SK-N-SH treated with all-trans-retinoic acid at 6 μM for 48 hours (cell line): ENCODE results near the gene NEK10.

ENCODE experiments used
- ATAC-seq: fragments of 200-7000 bp; cut with Tn5 transposase; 3 replicates; pipeline ENCODE4 v1.9.1; 2020; ENCODE audit warnings: mild to moderate bottlenecking, moderate library complexity
- ARNTL ChIP-seq: fragments of 450-650 bp; formaldehyde crosslinking; IDR thresholded peaks from 2 replicates; pipeline ENCODE4 v1.5.0; 2020; ENCODE audit warnings: low read depth, mild to moderate bottlenecking, moderate library complexity, borderline replicate concordance
- CSDC2 ChIP-seq: fragments of 250-450 bp; sonication (Bioruptor Pico); IDR thresholded peaks from 2 replicates; pipeline ENCODE4 v1.5.0; 2020; ENCODE audit warnings: mild to moderate bottlenecking, moderate library complexity
- ESRRG ChIP-seq: fragments of 250-450 bp; sonication (Bioruptor Pico); IDR thresholded peaks from 2 replicates; pipeline ENCODE4 v1.6.1; 2021; ENCODE audit warnings: mild to moderate bottlenecking
- GLIS3 ChIP-seq: fragments of 250-450 bp; sonication (Bioruptor Pico); IDR thresholded peaks from 2 replicates; pipeline ENCODE4 v1.5.0; 2020; ENCODE audit warnings: mild to moderate bottlenecking, moderate library complexity
- PPARA ChIP-seq: fragments of 250-450 bp; sonication (Bioruptor Pico); IDR thresholded peaks from 2 replicates; pipeline ENCODE4 v1.5.0; 2020; ENCODE audit warnings: mild to moderate bottlenecking, borderline replicate concordance
- RARB ChIP-seq: fragments of 250-450 bp; sonication (Bioruptor Pico); IDR thresholded peaks from 2 replicates; pipeline ENCODE4 v1.8.0; 2021; ENCODE audit warnings: mild to moderate bottlenecking, moderate library complexity
- SNAI2 ChIP-seq: fragments of 250-450 bp; sonication (Bioruptor Pico); IDR thresholded peaks from 2 replicates; pipeline ENCODE4 v1.5.0; 2020; ENCODE audit warnings: mild to moderate bottlenecking, moderate library complexity
- TCF4 ChIP-seq: fragments of 250-450 bp; sonication (Bioruptor Pico); IDR thresholded peaks from 2 replicates; pipeline ENCODE4 v1.8.0; 2021; ENCODE audit warnings: mild to moderate bottlenecking, moderate library complexity, borderline replicate concordance
- TOX ChIP-seq: fragments of 250-450 bp; sonication (Bioruptor Pico); IDR thresholded peaks from 2 replicates; pipeline ENCODE4 v1.8.0; 2021; ENCODE audit warnings: mild to moderate bottlenecking, moderate library complexity, borderline replicate concordance
- ZC3H10 ChIP-seq: fragments of 250-450 bp; sonication (Bioruptor Pico); IDR thresholded peaks from 2 replicates; pipeline ENCODE4 v1.5.1; 2021; ENCODE audit warnings: mild to moderate bottlenecking, moderate library complexity
- ZFP30 ChIP-seq: fragments of 450-650 bp; formaldehyde crosslinking; IDR thresholded peaks from 2 replicates; pipeline ENCODE4 v1.5.0; 2022; ENCODE audit warnings: mild to moderate bottlenecking, moderate library complexity
- ZNF70 ChIP-seq: fragments of 450-650 bp; formaldehyde crosslinking; IDR thresholded peaks from 2 replicates; pipeline ENCODE4 v1.5.0; 2020; ENCODE audit warnings: mild to moderate bottlenecking, moderate library complexity
- ZNF8 ChIP-seq: fragments of 450-650 bp; formaldehyde crosslinking; IDR thresholded peaks from 2 replicates; pipeline ENCODE4 v1.5.0; 2020; ENCODE audit warnings: mild to moderate bottlenecking, moderate library complexity
- TF ChIP-seq, protein P1 (sequence below): fragments of 250-450 bp; sonication (Bioruptor Pico); IDR thresholded peaks from 2 replicates; pipeline ENCODE4 v1.5.1; 2020; ENCODE audit warnings: low read depth, mild to moderate bottlenecking, moderate library complexity
- TF ChIP-seq, protein P2 (sequence below): fragments of 250-450 bp; sonication (Bioruptor Pico); IDR thresholded peaks from 2 replicates; pipeline ENCODE4 v1.8.0; 2021; ENCODE audit warnings: low read depth, mild to moderate bottlenecking, moderate library complexity, borderline replicate concordance
- TF ChIP-seq, protein P3 (sequence below): fragments of 250-450 bp; sonication (Bioruptor Pico); IDR thresholded peaks from 2 replicates; pipeline ENCODE4 v1.8.0; 2020; ENCODE audit warnings: mild to moderate bottlenecking, moderate library complexity, borderline replicate concordance
- TF ChIP-seq, protein P4 (sequence below): fragments of 250-450 bp; sonication (Bioruptor Pico); IDR thresholded peaks from 2 replicates; pipeline ENCODE4 v1.5.1; 2021; ENCODE audit warnings: mild to moderate bottlenecking, moderate library complexity
- TF ChIP-seq, protein P5 (sequence below): fragments of 250-450 bp; sonication (Bioruptor Pico); IDR thresholded peaks from 2 replicates; pipeline ENCODE4 v1.5.0; 2020; ENCODE audit warnings: mild to moderate bottlenecking, moderate library complexity

The NEK10 gene

DNA sequence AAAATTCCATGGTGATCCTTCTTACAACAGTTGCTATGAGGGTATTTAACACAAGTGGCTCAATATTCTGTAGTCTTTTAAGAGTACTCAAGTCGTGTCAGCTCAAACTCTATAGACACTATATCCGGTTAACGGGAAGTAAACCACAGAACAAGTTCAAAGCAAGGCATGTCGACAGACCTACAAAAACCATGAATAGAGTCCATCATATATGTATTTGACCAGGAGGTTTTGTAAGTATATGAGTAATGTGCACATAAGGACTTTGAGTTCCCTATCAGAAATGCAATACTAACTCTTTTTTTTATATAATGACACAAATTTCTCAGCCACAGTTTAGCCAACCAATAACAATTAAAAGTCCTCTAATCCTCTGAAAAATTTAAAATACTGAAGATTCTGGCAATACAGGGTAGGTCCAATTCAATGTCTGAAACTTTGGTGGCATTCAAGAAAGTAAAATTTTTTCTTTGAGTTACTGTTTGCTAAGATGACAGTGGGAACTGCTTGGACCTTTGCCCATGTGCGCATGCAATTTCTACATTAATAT lies 93.7 kb downstream of the NEK10 start (continued):
- TF ChIP-seq, protein P1, sequence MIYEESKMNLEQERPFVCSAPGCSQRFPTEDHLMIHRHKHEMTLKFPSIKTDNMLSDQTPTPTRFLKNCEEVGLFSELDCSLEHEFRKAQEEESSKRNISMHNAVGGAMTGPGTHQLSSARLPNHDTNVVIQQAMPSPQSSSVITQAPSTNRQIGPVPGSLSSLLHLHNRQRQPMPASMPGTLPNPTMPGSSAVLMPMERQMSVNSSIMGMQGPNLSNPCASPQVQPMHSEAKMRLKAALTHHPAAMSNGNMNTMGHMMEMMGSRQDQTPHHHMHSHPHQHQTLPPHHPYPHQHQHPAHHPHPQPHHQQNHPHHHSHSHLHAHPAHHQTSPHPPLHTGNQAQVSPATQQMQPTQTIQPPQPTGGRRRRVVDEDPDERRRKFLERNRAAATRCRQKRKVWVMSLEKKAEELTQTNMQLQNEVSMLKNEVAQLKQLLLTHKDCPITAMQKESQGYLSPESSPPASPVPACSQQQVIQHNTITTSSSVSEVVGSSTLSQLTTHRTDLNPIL (CRISPR knock-in tag) = no peak
- TF ChIP-seq ZNF70 = no peak
- TF ChIP-seq ZNF8 (CRISPR knock-in tag) = no peak

DNA sequence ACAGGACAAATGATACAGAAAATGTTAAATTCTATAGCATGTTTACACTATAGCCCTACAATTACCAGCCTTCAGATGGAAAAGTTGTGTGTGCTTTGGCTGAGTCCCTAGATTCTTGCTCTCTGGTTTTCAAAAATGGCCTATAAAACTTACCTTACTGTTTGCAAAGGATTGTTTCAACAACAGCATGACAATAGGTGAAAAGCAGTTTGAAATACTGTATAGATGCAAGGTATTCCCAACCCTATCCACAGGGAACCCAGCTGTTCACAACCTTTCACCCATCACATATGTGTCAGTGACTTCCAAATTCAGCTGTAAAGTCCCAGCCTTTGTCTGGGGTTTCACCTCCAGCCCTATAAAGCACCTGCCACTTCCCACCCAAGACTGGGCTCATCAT lies 97.3 kb downstream of the NEK10 start:
- ATAC-seq = no peak
- TF ChIP-seq ZFP30 (CRISPR knock-in tag) (no peak), PPARA (no peak), RARB (CRISPR knock-in tag) (no peak), ZC3H10 (CRISPR knock-in tag) (no peak), ESRRG (no peak), GLIS3 (CRISPR knock-in tag) (no peak), ZNF8 (CRISPR knock-in tag) (no peak)
- TF ChIP-seq, protein P2, sequence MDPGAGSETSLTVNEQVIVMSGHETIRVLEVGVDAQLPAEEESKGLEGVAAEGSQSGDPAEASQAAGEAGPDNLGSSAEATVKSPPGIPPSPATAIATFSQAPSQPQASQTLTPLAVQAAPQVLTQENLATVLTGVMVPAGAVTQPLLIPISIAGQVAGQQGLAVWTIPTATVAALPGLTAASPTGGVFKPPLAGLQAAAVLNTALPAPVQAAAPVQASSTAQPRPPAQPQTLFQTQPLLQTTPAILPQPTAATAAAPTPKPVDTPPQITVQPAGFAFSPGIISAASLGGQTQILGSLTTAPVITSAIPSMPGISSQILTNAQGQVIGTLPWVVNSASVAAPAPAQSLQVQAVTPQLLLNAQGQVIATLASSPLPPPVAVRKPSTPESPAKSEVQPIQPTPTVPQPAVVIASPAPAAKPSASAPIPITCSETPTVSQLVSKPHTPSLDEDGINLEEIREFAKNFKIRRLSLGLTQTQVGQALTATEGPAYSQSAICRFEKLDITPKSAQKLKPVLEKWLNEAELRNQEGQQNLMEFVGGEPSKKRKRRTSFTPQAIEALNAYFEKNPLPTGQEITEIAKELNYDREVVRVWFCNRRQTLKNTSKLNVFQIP = no peak

DNA sequence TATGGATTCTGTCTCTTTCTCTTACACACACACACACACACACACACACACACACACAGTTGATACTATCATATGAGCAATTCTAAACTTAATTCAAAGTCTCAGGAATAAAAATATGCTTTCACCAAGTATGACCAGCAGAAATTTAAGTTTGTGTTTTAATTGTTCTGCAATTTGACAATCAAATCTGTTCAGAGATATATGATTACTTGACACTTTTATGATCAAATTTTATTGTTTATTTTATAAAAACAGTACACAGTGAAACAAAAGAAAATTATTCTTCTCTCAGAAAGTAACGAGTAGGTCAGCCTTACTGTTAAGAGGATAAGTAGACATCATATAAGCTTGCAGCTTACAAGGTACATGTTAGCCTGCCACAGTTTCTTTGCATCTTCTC lies 114.3 kb downstream of the NEK10 start:
- TF ChIP-seq, protein P2 = no peak
- TF ChIP-seq SNAI2 (CRISPR knock-in tag) = no peak
- TF ChIP-seq, protein P3, sequence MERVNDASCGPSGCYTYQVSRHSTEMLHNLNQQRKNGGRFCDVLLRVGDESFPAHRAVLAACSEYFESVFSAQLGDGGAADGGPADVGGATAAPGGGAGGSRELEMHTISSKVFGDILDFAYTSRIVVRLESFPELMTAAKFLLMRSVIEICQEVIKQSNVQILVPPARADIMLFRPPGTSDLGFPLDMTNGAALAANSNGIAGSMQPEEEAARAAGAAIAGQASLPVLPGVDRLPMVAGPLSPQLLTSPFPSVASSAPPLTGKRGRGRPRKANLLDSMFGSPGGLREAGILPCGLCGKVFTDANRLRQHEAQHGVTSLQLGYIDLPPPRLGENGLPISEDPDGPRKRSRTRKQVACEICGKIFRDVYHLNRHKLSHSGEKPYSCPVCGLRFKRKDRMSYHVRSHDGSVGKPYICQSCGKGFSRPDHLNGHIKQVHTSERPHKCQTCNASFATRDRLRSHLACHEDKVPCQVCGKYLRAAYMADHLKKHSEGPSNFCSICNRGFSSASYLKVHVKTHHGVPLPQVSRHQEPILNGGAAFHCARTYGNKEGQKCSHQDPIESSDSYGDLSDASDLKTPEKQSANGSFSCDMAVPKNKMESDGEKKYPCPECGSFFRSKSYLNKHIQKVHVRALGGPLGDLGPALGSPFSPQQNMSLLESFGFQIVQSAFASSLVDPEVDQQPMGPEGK (CRISPR knock-in tag) = no peak
- no peak for ATAC-seq

DNA sequence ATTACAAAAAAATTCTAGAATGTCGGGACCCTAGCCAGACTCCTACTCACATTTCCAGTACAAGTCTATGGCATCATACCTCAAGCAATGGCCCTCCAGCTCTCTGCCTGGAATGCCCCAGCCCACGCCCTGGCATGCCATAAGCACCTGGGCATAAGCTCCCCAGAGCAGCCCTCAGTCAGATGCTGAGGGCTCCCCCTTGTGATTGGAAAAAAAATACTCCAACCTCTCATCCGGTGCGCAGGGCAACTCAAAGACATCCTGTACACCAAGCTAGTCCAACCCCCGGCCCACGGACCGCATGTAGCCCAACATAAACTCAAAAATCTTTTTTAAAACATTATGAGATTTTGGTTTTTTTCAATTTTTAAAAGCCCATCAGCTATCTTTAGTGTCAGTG lies 115.4 kb downstream of the NEK10 start:
- TF ChIP-seq ZNF8 (CRISPR knock-in tag) = no peak
- TF ChIP-seq, protein P4, sequence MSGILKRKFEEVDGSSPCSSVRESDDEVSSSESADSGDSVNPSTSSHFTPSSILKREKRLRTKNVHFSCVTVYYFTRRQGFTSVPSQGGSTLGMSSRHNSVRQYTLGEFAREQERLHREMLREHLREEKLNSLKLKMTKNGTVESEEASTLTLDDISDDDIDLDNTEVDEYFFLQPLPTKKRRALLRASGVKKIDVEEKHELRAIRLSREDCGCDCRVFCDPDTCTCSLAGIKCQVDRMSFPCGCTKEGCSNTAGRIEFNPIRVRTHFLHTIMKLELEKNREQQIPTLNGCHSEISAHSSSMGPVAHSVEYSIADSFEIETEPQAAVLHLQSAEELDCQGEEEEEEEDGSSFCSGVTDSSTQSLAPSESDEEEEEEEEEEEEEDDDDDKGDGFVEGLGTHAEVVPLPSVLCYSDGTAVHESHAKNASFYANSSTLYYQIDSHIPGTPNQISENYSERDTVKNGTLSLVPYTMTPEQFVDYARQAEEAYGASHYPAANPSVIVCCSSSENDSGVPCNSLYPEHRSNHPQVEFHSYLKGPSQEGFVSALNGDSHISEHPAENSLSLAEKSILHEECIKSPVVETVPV (CRISPR knock-in tag) = no peak
- TF ChIP-seq ZFP30 (CRISPR knock-in tag) = no peak
- no peak for TF ChIP-seq TCF4
- TF ChIP-seq TOX = no peak
- peak; percentile 99 for ATAC-seq

DNA sequence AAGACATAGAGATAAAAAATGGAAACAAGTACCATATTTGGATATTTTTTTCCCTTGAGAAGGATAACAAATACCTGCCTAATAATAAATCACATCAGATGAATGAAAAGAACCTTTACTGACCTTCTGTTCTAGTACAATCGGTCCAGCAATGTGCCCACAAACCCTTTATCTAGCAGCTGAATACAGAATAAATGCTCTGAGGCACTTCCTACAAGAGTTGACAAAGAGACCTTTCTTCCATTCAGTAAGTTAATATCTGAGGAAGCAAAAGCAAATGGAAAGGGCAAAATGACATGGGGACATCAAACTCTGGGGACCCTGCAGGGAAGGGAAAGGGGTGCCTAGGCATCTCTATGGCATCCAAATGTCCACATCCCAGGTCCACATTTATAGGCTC lies 115.8 kb downstream of the NEK10 start:
- ATAC-seq = no peak
- TF ChIP-seq, protein P2 = no peak
- TF ChIP-seq ARNTL (no peak), GLIS3 (CRISPR knock-in tag) (no peak), ZC3H10 (CRISPR knock-in tag) (no peak), PPARA (no peak), CSDC2 (CRISPR knock-in tag) (no peak), RARB (CRISPR knock-in tag) (no peak), SNAI2 (CRISPR knock-in tag) (no peak)
- TF ChIP-seq, protein P3 (CRISPR knock-in tag) = no peak
- TF ChIP-seq, protein P5, sequence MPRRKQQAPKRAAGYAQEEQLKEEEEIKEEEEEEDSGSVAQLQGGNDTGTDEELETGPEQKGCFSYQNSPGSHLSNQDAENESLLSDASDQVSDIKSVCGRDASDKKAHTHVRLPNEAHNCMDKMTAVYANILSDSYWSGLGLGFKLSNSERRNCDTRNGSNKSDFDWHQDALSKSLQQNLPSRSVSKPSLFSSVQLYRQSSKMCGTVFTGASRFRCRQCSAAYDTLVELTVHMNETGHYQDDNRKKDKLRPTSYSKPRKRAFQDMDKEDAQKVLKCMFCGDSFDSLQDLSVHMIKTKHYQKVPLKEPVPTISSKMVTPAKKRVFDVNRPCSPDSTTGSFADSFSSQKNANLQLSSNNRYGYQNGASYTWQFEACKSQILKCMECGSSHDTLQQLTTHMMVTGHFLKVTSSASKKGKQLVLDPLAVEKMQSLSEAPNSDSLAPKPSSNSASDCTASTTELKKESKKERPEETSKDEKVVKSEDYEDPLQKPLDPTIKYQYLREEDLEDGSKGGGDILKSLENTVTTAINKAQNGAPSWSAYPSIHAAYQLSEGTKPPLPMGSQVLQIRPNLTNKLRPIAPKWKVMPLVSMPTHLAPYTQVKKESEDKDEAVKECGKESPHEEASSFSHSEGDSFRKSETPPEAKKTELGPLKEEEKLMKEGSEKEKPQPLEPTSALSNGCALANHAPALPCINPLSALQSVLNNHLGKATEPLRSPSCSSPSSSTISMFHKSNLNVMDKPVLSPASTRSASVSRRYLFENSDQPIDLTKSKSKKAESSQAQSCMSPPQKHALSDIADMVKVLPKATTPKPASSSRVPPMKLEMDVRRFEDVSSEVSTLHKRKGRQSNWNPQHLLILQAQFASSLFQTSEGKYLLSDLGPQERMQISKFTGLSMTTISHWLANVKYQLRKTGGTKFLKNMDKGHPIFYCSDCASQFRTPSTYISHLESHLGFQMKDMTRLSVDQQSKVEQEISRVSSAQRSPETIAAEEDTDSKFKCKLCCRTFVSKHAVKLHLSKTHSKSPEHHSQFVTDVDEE (CRISPR knock-in tag) = no peak
